MV-4-11 (cell line): ENCODE results near the gene MIER2.
"Not testable (repeated sequence)": the region's sequence is repeated elsewhere in the genome, so short reads cannot be mapped to it uniquely, and the experiment has no call there.

ENCODE experiments used
- DNase-seq: peaks from one replicate; lab custom pipeline; 2025; lab: John Stamatoyannopoulos, UW

Gene MIER2, protein sequence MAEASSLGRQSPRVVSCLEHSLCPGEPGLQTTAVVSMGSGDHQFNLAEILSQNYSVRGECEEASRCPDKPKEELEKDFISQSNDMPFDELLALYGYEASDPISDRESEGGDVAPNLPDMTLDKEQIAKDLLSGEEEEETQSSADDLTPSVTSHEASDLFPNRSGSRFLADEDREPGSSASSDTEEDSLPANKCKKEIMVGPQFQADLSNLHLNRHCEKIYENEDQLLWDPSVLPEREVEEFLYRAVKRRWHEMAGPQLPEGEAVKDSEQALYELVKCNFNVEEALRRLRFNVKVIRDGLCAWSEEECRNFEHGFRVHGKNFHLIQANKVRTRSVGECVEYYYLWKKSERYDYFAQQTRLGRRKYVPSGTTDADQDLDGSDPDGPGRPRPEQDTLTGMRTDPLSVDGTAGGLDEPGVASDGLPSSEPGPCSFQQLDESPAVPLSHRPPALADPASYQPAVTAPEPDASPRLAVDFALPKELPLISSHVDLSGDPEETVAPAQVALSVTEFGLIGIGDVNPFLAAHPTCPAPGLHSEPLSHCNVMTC

DNA sequence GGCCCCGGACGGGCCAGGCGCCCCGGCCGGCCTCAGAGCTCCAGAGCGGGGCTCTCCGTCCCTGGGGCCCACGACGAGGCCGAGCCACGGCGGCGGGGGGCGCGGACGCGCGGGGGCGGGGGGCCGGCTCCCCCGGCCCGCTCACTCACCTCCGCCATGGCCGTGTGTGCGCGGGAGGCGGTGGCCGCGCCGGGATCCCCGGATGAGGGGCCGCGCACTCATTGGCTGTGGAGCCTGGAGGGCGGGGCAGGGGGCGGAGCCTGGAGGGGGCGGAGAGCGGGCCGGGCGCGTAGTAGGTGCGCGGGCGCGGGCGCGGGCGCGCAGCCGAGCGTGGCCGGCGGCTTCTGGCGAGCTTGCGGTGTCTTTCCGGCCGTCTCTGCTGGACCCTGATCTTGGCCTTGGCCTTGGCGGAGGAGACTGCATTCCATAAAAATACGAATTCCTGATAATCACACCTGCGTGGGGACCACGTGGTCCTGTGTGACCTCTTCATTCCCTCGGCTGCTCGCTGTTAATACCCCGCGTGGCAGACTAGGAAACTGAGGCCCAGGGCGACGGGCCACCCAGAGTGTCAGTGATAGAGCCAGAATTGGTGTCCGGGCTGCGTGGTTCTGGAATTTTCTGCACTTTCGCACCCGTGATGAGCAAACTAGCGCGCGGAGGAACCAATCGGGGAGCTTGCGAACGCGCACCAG, at the start of gene MIER2:
TSS of gene MIER2 (minus strand) at position 172 of the 695 bp plus-strand sequence. CDS start at position 158, 14 bp downstream.
- DNase-seq, result peak; percentile 53

DNA sequence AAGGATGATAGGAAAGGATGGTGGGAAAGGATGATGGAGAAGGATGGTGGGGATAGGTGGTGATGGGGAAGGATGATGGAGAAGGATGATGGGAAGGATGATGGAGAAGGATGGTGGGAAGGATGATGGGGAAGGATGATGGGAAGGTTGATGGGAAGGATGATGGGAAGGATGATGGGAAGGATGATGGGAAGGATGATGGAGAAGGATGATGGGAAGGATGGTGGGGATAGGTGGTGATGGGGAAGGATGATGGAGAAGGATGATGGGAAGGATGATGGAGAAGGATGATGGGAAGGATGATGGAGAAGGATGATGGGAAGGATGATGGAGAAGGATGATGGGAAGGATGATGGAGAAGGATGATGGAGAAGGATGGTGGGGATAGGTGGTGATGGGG, 49.0 kb upstream of the MIER2 start:
- DNase-seq, result not testable (repeated sequence)

- DNase-seq, result peak; percentile 43
Observed at GRCh38 chr19:392375-392970, 47.9 kb upstream of the MIER2 start.

DNA sequence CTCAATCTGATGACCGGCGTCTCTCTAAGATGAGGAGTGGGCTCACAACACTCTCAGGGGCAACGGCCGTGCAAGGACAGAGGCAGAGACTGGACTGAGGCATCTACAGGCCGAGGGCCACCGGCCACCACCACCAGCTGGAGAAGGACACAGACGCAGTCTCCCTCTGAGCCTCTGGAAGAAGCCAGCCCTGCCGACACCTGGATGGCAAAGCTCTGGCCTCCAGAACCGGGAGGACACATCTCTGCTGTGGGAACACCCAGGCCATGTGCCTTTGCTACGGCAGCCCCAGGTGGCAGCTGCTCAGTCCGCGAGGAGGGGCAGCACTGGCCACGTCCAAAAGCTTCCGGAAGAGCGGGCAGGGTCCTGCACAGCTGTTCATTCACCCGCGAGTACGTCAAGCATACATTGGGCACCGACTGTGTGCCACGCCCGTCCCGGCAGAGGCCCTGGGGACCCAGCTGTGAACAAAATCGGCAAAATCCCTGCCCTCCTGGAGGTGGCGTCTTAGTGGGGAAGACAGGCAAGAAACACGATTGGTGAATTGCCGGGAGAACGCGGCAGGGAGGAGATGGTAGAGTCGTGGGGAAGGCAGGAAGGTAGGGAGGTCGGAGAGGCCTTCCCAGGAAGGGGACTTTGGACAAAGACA, 47.3 kb upstream of the MIER2 start:
- DNase-seq, result no peak

DNA sequence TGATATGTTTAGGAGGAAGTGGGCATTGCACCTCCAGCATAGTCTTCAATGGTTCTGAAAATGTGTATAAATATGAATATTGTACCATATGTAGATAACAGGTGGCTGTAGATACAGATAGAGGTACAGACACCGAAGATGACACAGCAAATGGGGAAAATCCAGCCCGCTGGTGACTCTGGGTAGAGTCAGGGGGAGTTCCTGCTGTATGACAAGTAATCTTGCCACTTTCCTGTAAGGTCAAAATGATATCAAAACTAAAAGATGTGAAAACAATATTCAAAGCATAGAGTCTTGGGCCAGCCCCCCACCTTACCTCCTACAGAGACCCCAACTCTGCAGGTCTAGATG, 46.6 kb upstream of the MIER2 start:
- DNase-seq, result no peak

DNA sequence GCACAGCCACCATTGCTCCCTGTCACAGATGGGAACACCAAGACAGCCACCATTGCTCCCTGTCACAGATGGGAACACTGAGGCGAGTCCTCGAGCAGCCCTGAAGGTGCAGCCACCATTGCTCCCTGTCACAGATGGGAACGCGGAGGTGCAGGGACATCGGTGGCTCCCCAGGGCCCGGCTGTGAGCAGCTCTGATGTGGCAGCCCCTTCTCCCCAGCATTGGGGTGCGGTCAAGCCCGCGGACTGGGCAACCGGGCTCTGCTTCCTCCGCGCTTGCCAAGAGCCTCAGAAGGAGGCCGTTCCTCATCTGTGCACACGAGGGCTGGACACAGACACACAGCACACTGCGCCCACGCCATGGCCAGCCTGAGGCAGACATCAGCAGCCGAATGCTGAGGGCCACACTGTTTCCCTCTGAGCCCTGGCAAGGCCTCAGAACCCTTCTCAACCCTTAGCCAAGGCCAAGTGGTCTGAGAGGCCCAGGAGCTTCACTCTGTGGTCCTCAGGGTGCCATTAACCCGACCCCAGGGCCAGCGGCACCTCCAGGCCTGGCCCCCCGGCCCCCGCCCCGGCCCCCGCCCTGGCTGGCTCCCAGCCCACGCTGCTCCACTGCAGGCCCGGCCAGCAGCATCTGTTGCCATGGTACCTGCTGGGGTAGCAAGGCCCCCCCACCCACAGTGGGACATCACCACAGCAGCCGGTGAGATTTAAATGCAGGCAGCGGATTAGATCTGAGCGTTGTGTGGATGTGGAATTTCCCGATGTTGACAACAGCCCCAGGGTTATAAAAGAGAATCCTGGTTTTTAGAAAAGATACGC, 46.0 kb upstream of the MIER2 start:
- no peak for DNase-seq

GRCh38 chr19:389935-390289, 45.3 kb upstream of the MIER2 start:
- no peak for DNase-seq

DNA sequence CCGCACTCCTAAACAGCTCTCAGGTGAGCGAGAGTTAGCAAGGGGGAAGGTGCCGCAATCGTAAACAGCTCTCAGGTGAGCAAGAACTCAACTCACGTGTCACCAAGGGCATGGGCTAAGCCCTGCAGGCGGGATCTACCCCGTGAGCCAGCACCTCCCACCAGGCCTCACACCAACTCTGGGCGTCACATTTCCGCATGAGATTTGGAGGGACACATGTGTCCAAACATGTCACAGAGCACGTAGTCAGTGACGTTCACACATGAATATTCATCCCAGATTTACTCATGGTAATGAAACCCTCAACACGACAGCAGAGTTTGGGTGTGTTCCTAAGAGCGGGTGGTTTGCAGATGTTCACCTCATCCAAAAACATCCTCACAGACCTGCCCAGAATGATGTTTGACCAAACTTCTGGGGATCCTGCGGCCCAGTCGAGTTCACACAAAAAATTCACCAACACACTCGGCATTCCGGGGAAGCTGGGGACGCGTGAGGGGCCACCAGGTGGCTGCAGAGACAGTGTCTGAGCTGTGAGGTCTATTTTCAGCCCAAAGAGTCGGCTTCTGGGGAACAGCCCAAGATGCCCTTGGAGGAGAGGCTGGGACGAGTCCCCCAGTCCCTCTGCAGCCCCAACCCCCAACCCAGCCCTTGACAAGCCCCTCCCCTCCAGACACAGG, 44.8 kb upstream of the MIER2 start:
- DNase-seq, result no peak

DNA sequence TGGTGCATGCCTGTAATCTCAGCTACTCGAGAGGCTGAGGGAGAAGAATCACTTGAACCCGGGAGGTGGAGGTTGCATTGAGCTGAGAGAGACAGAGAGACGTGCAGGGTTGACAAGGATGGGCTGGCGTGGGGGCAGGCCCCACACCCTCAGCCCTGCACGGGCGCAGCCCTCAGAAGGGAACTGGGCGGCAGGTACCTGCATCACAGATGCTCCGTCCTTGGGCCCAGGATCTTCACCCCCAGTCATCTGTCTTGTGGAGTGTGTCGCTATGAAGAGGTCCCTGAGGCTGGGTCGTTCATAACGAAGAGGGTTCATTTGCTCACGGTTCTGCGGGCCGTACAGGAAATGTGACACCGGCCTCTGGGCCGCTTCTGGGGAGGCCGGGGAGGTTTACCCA, 44.1 kb upstream of the MIER2 start:
- DNase-seq, result no peak

GRCh38 chr19:387777-388176, 43.2 kb upstream of the MIER2 start:
- DNase-seq, result no peak

- DNase-seq, result not testable (repeated sequence)
Observed at GRCh38 chr19:386632-387301, 42.2 kb upstream of the MIER2 start.

DNA sequence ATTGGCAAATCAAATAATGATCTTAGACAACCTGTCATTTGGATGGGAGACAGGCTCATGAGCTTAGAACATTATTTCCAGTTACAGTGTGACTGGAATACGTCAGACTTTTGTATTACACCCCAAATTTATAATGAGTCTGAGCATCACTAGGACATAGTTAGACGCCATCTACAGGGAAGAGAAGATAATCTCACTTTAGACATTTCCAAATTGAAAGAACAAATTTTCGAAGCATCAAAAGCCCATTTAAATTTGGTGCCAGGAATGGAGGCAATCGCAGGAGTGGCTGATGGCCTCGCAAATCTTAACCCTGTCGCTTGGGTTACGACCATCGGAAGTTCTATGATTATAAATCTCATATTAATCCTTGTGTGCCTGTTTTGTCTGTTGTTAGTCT, 41.6 kb upstream of the MIER2 start:
- DNase-seq, result not testable (repeated sequence)

DNA sequence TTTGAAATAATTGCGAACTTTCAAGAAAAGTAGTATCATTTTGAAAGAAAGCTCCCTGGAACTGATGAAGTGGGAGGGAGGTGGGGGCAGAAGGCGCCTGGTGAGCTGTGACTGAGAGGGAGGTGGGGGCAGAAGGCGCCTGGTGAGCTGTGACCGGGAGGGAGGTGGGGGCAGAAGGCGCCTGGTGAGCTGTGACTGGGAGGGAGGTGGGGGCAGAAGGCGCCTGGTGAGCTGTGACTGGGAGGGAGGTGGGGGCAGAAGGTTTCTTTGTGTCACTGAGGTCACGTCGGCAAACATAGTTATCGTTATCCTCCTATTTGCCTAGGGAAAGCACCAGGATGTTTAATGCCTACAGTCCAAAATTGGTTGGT, 40.2 kb upstream of the MIER2 start:
- DNase-seq, result no peak

DNA sequence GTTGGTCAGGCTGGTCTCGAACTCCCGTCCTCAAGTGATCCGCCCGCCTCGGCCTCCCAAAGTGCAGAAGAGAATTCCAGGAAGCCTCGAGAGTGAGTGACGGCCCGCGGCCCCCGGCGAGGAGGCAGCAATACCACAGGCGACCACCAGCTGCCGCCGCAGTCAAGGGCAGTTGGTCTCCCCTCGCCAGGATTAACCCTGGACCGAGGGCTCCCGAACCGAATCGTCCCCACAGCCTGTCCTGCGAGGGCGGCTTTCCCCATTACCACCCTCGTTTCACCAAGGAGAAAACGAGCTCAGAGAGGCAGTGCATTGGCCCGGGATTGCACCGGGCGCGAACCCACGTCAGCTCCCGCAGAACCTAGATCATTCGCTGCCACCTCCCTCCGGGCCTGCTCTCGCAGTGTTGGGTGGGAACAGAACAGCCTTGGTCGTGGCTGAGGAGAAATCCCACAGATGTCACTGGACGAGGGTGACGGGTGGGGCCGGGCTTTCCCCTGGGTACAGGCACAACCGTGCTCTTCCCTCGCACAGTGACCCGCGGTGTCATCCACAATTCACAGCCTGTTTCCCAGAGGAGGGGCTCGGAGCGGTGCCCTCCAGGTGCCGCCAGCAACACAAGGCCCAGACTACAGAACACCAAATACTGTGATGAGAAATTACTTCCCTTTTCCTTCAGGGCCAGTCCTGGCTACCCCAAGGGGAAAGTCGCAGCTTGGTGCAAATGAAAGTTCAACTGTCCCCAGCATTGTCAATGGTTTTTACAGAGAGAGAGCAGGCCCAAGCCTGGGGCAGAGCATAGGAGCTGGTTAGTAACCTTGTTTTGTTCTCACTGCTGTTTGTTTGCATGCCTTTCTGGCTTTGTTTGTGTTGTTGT, 39.6 kb upstream of the MIER2 start:
- DNase-seq, result peak; percentile 60

- no peak for DNase-seq
Observed at GRCh38 chr19:383040-383439, 38.4 kb upstream of the MIER2 start.

DNA sequence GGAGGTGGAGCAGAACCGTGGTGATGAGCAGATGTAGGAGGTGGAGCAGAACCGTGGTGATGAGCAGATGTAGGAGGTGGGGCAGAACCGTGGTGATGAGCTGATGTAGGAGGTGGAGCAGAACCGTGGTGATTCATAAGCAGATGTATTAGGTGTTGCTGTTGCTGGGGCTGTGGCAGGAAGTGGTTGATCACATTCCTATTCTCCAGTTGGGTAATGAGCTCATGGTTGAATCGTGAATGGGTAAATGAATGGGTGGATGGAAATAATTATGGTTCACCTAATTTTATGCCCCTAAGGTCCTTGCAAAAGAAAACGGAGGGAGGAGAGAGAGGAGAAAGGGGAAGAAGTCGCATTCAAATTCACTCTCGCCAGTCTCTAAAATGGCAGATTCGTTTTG, 38.0 kb upstream of the MIER2 start:
- peak; percentile 85 for DNase-seq

- not testable (repeated sequence) for DNase-seq
Observed at GRCh38 chr19:381901-382300, 37.3 kb upstream of the MIER2 start.

- DNase-seq, result not testable (repeated sequence)
Observed at GRCh38 chr19:380618-381219, 36.1 kb upstream of the MIER2 start.

DNA sequence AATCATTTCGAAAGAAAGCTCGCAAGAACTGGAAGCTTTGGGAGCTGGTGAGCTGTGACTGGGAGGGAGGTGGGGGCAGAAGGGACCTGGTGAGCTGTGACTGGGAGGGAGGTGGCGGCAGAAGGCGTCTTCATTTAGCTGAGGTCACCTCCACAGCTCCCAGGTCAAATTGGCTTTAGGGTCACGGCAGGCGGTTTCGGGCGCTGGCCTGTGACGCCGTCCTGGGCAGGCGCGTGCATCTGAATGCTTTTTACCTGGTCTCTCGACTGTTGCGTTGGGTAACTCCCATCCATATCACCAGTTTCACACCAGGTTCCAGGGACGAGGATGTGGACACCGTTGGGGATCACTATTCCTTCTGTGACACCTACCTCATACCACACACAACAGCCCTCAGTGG, 35.2 kb upstream of the MIER2 start:
- no peak for DNase-seq
